Hematopoietic multipotent progenitor cell treated with erythropoietin and hydrocortisone succinate and interleukin-3 and kit ligand, for 15 days (in vitro differentiated cells): Measurements from ENCODE around the gene RTEL1.

Source experiments
- DNase-seq: peaks from one replicate; pipeline ENCODE4 v3.0.0-alpha.2; 2015; ENCODE audit warnings: low spot score

Gene RTEL1

GRCh38 chr20:63688228-63689045 lies 30.3 kb downstream of the RTEL1 start:
- DNase-seq: no peak

GRCh38 chr20:63689046-63690002 lies 31.2 kb downstream of the RTEL1 start:
- no peak for DNase-seq

- DNase-seq: no peak
Observed at GRCh38 chr20:63690003-63690897, 32.1 kb downstream of the RTEL1 start.

- DNase-seq: no peak
Observed at GRCh38 chr20:63690898-63691710, 33.0 kb downstream of the RTEL1 start.

GRCh38 chr20:63691711-63692435 lies 33.8 kb downstream of the RTEL1 start:
- DNase-seq: no peak

GRCh38 chr20:63692436-63693082 lies 34.4 kb downstream of the RTEL1 start:
- DNase-seq: no peak

- DNase-seq: no peak
Observed at GRCh38 chr20:63693083-63693732, 35.1 kb downstream of the RTEL1 start.

GRCh38 chr20:63693733-63694583 lies 35.8 kb downstream of the RTEL1 start:
- no peak for DNase-seq

GRCh38 chr20:63694584-63695423 lies 36.7 kb downstream of the RTEL1 start:
- no peak for DNase-seq

- DNase-seq: no peak
Observed at GRCh38 chr20:63695424-63696305, 37.6 kb downstream of the RTEL1 start.

- no peak for DNase-seq
Observed at GRCh38 chr20:63696306-63696627, 38.2 kb downstream of the RTEL1 start.

GRCh38 chr20:63696628-63697356 lies 38.7 kb downstream of the RTEL1 start, which contains the start of gene TNFRSF6B:
TSS of gene TNFRSF6B (plus strand) at chr20:63696652. CDS start at chr20:63696768, 116 bp downstream.
- no peak for DNase-seq

- DNase-seq: no peak
Observed at GRCh38 chr20:63697357-63697867, 39.3 kb downstream of the RTEL1 start.

GRCh38 chr20:63697868-63698545 lies 39.9 kb downstream of the RTEL1 start:
- DNase-seq: no peak
